Transverse colon (tissue), 4 donors: Measurements from ENCODE around the gene CAMTA1.

ENCODE experiments used
- EP300 ChIP-seq: sonication (generic); formaldehyde crosslinking; IDR thresholded peaks from one replicate; pipeline ENCODE4 v1.6.1; 2017; ENCODE audit warnings: antibody characterized with exemption, low read depth
- POLR2A ChIP-seq: fragments of 450-650 bp; IDR thresholded peaks from one replicate; pipeline ENCODE4 v1.6.1; 2016; ENCODE audit warnings: antibody characterized with exemption, mild to moderate bottlenecking, moderate library complexity
- POLR2AphosphoS5 ChIP-seq, 3 donors: sonication (generic); formaldehyde crosslinking; IDR thresholded peaks; one replicate each; pipeline ENCODE4 v1.6.1; 2016; ENCODE audit warnings: antibody characterized with exemption in 3 of 3
- TF ChIP-seq, protein P1 (sequence below), 5 experiments: fragments of 200-600 bp in 3 of 5; fragments of 450-650 bp in 2 of 5; sonication (generic) in 3 of 5; IDR thresholded peaks; 1 replicate in 2 of 5; 2 replicates in 3 of 5; pipeline ENCODE4 v1.5.1; 2016 to 2017; ENCODE audit warnings: antibody characterized with exemption in 5 of 5, inconsistent platforms in 3 of 5, mild to moderate bottlenecking in 2 of 5, moderate library complexity in 1 of 5

DNA sequence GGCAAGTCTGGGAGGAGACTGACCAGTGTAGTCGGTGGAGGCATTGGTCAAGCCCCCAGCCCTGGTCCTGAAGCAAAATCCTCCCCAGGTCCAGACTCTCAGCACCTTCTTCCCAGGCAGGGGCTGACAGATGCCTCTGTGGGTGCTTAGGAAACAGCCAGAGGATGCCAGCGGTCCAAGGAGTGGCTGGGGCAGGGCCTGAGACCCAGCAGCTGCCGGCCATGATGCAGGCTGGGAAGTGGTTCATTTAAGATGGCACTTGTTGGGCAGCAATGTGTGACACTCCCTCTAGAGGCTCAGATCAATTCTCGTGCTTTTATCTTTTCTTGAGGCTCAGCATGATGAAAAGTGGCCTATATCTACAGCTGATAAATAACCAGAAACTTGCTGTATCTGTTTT, 820.8 kb downstream of the CAMTA1 start:
- TF ChIP-seq POLR2AphosphoS5 (IDR thresholded peaks at IDR 0.05) (no peak), EP300 (no peak), POLR2A (no peak)
- TF ChIP-seq, protein P1, sequence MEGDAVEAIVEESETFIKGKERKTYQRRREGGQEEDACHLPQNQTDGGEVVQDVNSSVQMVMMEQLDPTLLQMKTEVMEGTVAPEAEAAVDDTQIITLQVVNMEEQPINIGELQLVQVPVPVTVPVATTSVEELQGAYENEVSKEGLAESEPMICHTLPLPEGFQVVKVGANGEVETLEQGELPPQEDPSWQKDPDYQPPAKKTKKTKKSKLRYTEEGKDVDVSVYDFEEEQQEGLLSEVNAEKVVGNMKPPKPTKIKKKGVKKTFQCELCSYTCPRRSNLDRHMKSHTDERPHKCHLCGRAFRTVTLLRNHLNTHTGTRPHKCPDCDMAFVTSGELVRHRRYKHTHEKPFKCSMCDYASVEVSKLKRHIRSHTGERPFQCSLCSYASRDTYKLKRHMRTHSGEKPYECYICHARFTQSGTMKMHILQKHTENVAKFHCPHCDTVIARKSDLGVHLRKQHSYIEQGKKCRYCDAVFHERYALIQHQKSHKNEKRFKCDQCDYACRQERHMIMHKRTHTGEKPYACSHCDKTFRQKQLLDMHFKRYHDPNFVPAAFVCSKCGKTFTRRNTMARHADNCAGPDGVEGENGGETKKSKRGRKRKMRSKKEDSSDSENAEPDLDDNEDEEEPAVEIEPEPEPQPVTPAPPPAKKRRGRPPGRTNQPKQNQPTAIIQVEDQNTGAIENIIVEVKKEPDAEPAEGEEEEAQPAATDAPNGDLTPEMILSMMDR (IDR thresholded peaks at IDR 0.05): no peak
